ENCODE results near the gene SGSH. TPM values are rescaled to one million over a fixed set of nuclear protein-coding genes. Genes with fewer than 3 reads are reported as not detected.
"Not testable (repeated sequence)": the region's sequence is repeated elsewhere in the genome, so short reads cannot be mapped to it uniquely, and the experiment has no call there.

Gene SGSH
- polyA plus RNA-seq, 3 donors: 19.8 to 21.9 (median 21.3) TPM

DNA sequence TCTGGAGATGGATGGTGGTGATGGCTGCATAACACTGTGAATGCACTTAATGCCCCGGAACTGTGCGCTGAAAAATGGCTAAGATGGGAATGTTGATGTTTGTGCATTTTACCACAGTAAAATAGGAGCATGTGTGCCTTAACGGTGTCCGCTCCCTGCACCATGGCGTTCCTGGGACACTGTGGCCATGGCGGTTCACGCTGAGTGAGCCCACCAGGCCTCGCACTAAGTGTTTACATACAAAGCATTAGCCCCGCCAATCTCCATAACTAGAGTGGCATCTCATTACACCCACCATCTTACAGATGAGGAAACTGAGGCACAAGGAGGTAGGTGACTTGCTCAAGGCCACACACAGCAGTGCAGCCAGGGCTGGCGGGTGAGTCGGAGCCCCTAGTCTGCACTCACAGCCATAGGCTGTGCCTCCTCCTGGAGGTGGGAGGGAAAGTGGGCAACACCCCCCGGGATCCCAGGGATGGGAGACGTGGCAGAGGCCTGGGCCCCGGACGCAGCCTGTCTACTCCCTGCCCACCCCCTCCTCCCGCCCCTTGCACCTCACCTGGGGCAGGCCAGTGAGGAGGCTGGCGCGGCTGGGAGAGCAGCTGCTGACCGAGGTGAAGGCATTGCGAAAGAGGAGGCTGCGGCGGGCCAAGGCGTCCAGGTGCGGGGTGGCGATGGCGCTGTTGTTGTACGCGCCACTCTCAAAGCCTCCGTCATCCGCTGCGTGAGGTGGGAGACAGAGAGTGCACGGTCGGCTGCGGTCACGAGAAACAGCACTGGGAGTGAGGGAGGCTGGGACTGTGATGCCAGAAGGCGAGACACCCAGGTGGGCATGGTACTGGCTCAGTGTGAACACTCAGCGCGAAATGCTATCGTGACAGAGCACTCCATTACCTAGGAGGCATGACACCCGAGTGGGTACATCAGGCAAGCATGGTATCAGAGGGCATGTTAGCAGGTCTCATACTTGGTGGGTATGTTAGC, 3.4 kb downstream of the SGSH start:
- H3K27ac ChIP-seq (ENCODE audit: low read depth, low read length): no peak overlapping the region
- 94 to 97% (median 97%) methylated on average over 33 to 40 of the region's 40 CpGs for WGBS, 3 donors

DNA sequence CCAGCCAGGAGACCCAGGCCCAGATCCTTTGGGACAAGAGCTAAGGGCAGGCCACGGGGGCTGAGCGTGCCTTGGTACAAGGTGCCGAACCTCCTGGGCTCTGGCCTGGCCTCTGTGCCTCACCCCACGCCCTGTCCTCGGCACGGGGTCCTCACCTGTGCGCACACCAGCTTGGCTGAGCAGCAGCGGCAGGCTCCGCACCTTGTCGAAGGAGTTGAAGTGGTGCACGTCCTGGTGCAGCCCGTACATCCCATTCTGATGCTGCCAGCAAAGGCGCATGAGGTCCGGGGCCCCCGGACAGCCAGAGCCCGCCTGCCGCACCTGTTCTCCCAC, 5.3 kb downstream of the SGSH start:
- WGBS, 3 donors: 92 to 94% (median 92%) methylated on average over 15 to 17 of the region's 17 CpGs
- no peak overlapping the region for H3K27ac ChIP-seq (ENCODE audit: low read depth, low read length)

DNA sequence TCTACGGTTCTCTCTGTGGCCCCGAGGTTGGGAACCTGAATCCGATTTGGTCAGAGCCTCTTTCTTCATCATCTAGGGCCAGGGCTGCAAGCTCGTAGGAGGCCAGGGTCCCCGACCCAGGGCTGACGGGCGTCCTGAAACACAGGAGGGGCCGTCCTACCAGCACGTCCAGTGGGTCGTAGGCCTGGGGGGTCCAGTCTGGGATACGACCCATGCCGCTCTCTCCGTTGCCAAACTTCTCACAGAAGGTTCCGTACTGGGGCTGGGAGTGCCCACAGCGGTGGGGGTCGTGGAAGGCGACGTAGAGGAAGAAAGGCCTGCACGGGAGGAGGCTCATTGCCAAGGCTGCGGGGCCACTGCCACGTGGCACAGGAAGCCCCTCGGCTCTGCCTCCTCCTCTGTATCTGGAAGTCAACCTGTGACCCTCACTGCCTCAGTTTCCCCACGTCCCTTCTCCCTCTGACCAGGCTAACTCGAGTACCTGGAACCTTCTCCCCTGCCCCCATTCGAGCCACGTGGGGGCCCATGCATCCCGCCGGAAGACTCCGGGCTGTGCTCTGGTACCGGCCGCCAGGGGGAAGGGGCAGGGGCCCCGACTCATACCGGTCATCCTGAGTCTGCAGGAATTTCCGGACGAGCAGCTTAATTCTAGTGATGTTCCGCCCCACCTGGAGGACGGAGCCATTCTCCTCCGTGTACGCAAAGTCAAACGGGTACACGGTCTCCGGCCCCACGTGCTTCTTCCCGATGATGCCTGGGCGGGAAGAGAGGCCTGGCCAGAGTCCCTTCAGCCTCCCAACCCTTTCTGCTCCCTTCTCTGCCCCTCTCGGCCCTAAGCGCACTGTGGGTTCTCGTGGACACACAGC, 5.9 kb downstream of the SGSH start:
- H3K27ac ChIP-seq (ENCODE audit: low read depth, low read length): no peak overlapping the region
- 91 to 93% (median 91%) methylated on average over 48 of the region's 48 CpGs for WGBS, 3 donors

GRCh38 chr17:80213643-80213975, 6.5 kb downstream of the SGSH start:
- 95 to 97% (median 96%) methylated on average over 17 of the region's 17 CpGs for WGBS, 3 donors
- H3K27ac ChIP-seq (ENCODE audit: low read depth, low read length): no peak overlapping the region

DNA sequence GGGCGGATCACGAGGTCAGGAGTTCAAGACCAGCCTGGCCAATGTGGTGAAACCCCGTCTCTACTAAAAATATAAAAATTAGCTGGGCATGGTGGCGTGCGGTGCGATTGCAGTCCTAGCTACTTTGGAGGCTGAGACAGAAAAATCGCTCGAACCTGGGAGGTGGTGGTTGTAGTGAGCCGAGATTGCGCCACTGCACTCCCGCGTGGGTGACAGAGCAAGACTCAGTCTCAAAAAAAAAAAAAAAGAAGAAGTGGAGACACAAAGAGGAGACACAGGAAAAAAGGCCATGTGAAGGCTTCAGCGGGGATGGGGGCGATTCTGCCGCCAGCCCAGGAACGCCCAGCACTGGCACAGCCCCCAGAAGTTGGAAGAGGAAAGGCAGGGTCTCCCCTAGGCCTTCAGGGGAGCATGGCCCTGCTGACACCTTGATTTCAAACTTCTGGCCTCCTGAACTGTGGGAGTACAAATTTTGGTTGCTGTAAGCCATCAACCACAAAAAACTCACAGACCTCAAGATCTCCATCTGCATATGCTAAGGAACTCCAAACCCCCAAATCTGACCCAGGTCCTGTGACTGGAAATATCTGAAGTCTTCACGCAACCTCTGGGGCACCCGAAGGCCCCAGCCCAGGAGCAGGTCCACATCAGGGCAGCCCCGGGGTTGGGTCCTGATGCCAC, 7.0 kb downstream of the SGSH start:
- 62 to 88% (median 71%) methylated on average over 19 of the region's 19 CpGs for WGBS, 3 donors
- H3K27ac ChIP-seq (ENCODE audit: low read depth, low read length): no peak overlapping the region

DNA sequence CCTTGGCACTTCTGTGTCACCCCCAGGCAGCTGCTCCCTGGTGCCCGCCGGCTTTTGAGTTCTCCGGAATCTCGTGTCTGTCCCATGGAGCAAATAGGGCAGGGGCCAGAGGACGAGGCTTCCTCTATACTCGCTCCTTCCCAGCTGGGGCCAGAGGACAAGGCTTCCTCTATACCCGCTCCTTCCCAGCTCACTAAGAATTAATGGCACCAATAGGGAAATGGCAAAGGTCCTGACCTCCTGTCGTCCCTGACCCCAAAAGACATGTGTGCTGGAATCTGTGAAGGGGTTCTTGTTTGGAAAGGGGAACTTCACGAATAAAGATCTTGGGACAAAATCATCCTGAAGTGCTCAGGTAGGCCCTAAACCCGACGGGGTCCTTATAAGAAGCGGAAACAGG, 7.6 kb downstream of the SGSH start:
- 91 to 93% (median 91%) methylated on average over 12 of the region's 12 CpGs for WGBS, 3 donors
- H3K27ac ChIP-seq (ENCODE audit: low read depth, low read length): no peak overlapping the region

DNA sequence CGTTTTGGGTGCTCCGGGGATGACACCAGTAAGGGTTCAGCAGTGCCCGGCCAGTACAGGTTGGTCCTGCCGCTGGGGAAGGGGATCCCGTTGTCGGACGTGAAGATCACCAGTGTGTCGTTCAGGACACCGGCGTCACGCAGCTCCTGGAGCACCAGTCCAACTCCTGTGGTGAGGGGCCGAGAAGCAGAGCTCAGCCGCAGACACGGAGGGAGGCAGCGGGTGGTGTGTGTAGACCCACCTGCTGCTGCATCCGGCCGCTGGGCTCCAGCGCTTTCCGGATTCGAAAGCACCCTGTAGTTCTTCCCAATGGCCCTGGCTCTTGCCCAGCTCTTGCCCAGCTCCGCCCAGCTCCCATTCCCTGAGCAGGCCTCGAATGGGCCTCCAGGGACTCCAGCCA, 8.0 kb downstream of the SGSH start:
- H3K27ac ChIP-seq (ENCODE audit: low read depth, low read length): no peak overlapping the region
- WGBS, 3 donors: 93% methylated on average over 22 of the region's 22 CpGs

DNA sequence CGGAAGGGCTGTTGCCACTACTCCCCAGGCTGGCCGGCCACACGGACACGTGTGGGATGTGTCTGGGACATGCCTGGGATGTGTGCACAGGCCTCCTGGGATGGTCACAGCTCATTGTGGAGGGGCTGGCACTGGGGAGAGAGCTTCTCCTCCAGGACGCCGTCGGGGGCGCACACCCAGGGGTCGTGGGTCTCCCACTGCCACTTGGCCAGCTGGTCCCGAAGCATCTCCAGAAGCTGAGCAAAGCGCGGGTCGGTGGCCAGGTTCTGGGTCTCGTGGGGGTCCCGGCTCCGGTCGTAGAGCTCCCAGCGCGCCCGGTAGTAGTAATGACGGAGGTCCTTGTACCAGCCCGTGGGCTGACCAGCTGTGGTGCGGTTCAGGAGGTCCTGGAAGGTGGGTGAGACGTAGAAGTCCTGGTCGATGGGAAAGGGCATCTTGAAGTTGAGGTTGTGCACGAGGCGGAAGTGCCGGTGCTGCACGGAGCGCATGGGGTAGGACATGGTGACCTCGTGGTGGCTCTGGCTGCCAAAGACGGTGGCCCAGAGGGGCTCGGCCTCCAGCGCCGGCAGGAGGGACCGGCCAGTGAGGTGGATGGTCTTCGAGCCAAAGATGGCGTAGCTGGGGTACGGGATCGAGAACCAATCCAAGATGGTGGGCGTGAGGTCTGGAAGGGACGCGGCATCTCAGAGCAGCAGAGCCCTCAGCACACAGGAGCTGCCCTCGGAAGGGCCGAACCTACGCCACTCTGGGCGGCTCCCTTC, 9.6 kb downstream of the SGSH start:
- WGBS, 3 donors: 93 to 95% (median 95%) methylated on average over 45 to 47 of the region's 47 CpGs
- H3K27ac ChIP-seq (ENCODE audit: low read depth, low read length): no peak overlapping the region

DNA sequence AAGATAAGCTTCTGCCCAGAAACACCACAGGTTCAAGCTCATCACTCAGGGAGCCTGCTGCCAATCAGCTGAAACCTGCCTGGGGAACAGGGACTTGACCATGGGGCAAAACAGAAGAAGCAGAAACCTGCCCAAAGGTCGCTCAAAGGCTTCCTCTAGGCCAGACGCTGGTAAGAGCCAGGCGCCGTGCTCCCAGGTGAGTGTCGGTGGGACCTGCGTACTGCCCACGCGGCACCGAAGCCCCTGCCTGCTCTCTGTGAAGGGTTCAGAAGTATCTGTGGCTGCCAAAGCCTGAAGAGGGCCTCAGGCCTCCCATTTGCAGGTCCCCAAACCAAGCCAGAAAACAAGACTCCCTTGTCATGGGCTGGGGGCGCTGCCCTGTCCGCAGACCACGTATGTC, 10.4 kb downstream of the SGSH start:
- WGBS, 3 donors: 88 to 93% (median 90%) methylated on average over 12 of the region's 12 CpGs
- H3K27ac ChIP-seq (ENCODE audit: low read depth, low read length): no peak overlapping the region

- H3K27ac ChIP-seq (ENCODE audit: low read depth, low read length): no peak overlapping the region
- 93 to 97% (median 96%) methylated on average over 15 to 16 of the region's 16 CpGs for WGBS, 3 donors
These were observed 12.1 kb downstream of the SGSH start for GRCh38 chr17:80208050-80208449.

- WGBS, 3 donors: 90 to 91% (median 91%) methylated on average over 13 of the region's 13 CpGs
- H3K27ac ChIP-seq (ENCODE audit: low read depth, low read length): no peak overlapping the region
These were observed 14.3 kb downstream of the SGSH start for GRCh38 chr17:80205811-80206210.

DNA sequence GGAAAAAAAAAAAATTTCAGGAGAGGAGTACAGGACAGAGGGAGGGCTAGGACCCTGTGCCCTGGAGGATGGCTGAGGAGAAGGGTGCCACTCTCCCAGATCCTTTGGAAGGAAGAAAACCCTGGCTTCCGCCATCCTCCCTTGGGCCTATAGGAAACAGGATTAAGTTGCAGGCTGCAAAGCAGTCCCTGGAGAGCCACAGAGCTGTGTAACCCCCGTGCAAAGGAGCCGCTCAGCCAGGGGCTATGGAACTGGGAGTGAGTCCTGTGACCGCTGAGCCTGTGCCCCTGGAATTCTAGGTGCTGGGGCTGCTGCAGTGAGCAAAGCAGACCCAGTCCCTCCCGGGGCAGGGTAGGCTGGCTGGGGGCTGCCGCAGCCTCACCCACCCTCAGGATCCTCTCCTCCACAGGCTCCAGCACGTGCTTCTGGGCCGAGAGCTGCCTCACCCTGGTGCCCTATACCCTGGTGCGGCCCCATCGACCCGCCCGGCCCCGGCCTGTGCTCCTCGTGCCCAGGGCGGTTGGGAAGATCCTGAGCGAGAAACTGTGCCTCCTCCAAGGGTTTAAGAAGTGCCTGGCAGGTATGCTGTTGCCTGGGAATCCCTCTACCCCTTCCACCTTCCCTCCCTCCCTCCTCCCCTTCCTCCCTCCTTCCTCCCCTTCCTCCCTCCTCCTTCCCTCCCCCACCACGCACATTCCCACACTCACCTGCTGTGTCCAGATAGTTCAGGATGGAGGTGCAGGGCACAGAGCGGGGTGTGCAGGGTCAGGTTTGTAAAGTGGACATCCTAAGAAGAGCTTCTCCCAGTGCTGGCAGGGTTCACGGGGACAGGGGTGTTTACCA, 15.3 kb downstream of the SGSH start:
- WGBS, 3 donors: 81 to 88% (median 84%) methylated on average over 19 of the region's 19 CpGs
- no peak overlapping the region for H3K27ac ChIP-seq (ENCODE audit: low read depth, low read length)

DNA sequence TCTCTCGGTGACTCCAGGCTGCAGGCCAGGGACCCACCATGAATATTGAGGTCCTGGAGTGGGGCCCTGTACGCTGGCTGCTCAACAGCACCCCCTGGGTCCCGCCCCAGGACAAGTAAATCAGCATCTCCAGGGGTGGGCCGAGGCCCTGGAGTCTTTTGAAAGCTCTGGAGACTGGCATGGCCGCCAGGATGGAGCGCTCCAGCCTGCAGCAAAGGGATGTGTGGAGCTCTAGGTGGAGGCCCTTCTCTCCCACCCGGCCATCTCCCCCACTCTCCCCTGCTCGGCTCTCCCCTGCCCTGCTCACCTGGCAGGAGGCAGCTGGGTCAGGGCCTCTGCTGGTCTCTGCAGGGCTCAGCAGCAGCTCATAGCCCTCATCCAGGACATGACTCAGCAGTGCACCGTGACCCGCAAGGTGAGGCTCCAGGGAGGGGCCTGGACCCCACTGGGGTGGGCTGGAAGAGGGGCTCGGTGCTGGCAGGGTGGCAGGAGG, 16.6 kb downstream of the SGSH start:
- 79 to 84% (median 82%) methylated on average over 11 of the region's 11 CpGs for WGBS, 3 donors
- H3K27ac ChIP-seq (ENCODE audit: low read depth, low read length): no peak overlapping the region

DNA sequence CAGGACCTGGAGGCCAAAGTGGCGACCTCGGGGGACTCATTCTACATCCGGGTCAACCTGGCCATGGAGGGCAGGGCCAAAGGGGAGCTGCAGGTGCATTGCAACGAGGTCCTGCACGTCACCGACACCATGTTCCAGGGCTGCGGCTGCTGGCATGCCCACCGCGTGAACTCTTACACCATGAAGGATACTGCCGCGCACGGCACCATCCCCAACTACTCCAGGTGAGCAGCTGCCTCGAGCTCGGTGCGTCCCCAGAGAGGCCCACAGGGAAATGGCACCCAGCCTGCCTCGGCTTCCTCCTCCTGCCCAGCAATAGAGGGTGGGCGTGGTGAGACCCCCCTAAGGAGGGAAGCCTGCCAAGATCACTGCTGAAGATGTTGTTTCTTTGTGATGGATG, 17.9 kb downstream of the SGSH start:
- H3K27ac ChIP-seq (ENCODE audit: low read depth, low read length): no peak overlapping the region
- WGBS, 3 donors: 84 to 90% (median 90%) methylated on average over 15 to 17 of the region's 17 CpGs

DNA sequence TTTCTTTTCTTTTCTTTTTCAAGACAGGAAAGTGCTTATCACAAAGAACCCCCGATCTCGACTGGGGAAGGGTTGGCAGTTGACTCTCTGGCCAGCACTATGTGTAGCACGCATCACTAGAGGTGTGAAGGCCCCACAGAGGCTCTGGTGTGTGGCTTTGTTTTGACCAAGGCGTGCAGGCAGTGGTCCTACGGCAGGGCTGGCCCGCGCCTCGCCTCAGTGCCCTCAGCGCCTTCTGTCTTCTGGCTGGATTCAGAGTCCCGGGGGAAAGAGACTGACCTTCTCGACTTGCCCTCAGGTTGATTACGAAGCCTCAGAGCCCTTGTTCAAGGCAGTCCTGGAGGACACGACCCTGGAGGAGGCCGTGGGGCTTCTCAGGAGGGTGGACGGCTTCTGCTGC, 18.7 kb downstream of the SGSH start:
- no peak overlapping the region for H3K27ac ChIP-seq (ENCODE audit: low read depth, low read length)
- WGBS, 3 donors: 77 to 89% (median 86%) methylated on average over 15 of the region's 15 CpGs

DNA sequence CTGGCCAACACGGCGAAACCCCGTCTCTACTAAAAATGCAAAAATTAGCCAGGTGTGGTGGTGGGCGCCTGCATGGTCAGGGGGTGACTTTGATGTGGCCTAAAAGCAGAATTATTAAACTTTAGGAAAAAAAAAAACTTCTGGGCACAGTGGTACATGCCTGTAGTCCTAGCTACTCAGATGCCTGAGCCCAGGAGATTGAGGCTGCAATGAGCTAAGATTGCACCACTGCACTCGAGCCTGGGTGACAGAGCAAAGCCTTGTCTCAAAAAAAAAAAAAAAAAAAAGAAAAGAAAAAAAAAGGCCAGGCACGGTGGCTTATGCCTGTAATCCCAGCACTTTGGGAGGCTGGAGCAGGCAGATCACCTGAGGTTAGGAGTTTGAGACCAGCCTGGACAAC, 20.8 kb downstream of the SGSH start:
- WGBS, 3 donors: 45 to 77% (median 70%) methylated on average over 4 to 6 of the region's 6 CpGs
- H3K27ac ChIP-seq (ENCODE audit: low read depth, low read length): not testable (repeated sequence)

GRCh38 chr17:80198144-80198661, 21.9 kb downstream of the SGSH start:
- WGBS, 3 donors: 68 to 73% (median 70%) methylated on average over 26 to 27 of the region's 27 CpGs
- no peak overlapping the region for H3K27ac ChIP-seq (ENCODE audit: low read depth, low read length)

Data from adipose tissue (tissue), 3 donors.